GM23248 (cell line): Measurements from ENCODE around the gene KRTAP10-9.

Experiments
- EZH2 ChIP-seq: fragments of 200-600 bp; sonication (generic); IDR thresholded peaks from 2 replicates; pipeline ENCODE4 v1.6.1; 2018; ENCODE audit warnings: antibody characterized with exemption, mild to moderate bottlenecking; ENCODE audit not compliant: insufficient read depth, poor library complexity, severe bottlenecking
- EZH2phosphoT487 ChIP-seq: fragments of 200-600 bp; sonication (generic); IDR thresholded peaks from 2 replicates; pipeline ENCODE4 v1.6.1; 2018; ENCODE audit warnings: antibody characterized with exemption, moderate library complexity, mild to moderate bottlenecking, low read depth; ENCODE audit not compliant: insufficient read depth

- TF ChIP-seq EZH2 (no peak), EZH2phosphoT487 (no peak)
Measured at GRCh38 chr21:44658541-44658910, 31.6 kb downstream of the KRTAP10-9 start.
